Loucy (cell line): Measurements from ENCODE around the gene OSTM1.

Experiments used
- H2AFZ ChIP-seq: fragments of 200-600 bp; sonication (generic); 2 replicates; pipeline ENCODE4 v1.6.0; 2016; ENCODE audit warnings: antibody characterized with exemption, mild to moderate bottlenecking, low read length, moderate library complexity
- H3F3A ChIP-seq: fragments of 200-600 bp; 2 replicates; pipeline ENCODE4 v1.6.0; 2016; ENCODE audit warnings: antibody characterized with exemption, low read depth, mild to moderate bottlenecking
- H3K27me3 ChIP-seq: fragments of 200-600 bp; sonication (generic); 2 replicates; pipeline ENCODE4 v1.6.1; 2014; ENCODE audit warnings: low read length, mild to moderate bottlenecking; ENCODE audit not compliant: insufficient read depth, poor library complexity, severe bottlenecking
- H3K36me3 ChIP-seq: fragments of 200-600 bp; sonication (generic); 2 replicates; pipeline ENCODE4 v1.6.1; 2016; ENCODE audit warnings: low read length; ENCODE audit not compliant: insufficient read depth
- H3K4me1 ChIP-seq: fragments of 200-600 bp; sonication (generic); 2 replicates; pipeline ENCODE4 v1.5.1; 2014; ENCODE audit warnings: low read length, mild to moderate bottlenecking; ENCODE audit not compliant: insufficient read depth, poor library complexity, severe bottlenecking
- H3K4me2 ChIP-seq: fragments of 200-600 bp; sonication (generic); 2 replicates; pipeline ENCODE4 v1.6.0; 2014; ENCODE audit warnings: antibody characterized with exemption, low read length, low read depth, mild to moderate bottlenecking; ENCODE audit not compliant: poor library complexity, severe bottlenecking
- H3K4me3 ChIP-seq: fragments of 200-600 bp; sonication (generic); 2 replicates; pipeline ENCODE4 v1.5.1; 2014; ENCODE audit warnings: low read length, mild to moderate bottlenecking, mixed read lengths; ENCODE audit not compliant: poor library complexity, severe bottlenecking
- H3K79me2 ChIP-seq: fragments of 200-600 bp; sonication (generic); 2 replicates; pipeline ENCODE4 v1.6.1; 2014; ENCODE audit warnings: low read length; ENCODE audit not compliant: insufficient read depth
- H3K9ac ChIP-seq: fragments of 200-600 bp; sonication (generic); 2 replicates; pipeline ENCODE4 v1.6.0; 2014; ENCODE audit warnings: mild to moderate bottlenecking, low read depth, low read length, moderate library complexity; ENCODE audit not compliant: poor library complexity, severe bottlenecking
- H3K9me2 ChIP-seq: fragments of 200-600 bp; sonication (generic); replicated peaks from 2 replicates; pipeline ENCODE4 v1.6.1; 2016; ENCODE audit warnings: low read depth, low read length, mixed read lengths
- H3K9me3 ChIP-seq: fragments of 200-600 bp; sonication (generic); 2 replicates; pipeline ENCODE4 v1.6.1; 2014; ENCODE audit warnings: mild to moderate bottlenecking, antibody characterized with exemption, low read length, low read depth; ENCODE audit not compliant: insufficient read depth
- H4K20me1 ChIP-seq: fragments of 200-600 bp; sonication (generic); 2 replicates; pipeline ENCODE4 v1.6.0; 2014; ENCODE audit warnings: antibody characterized with exemption, low read length, mild to moderate bottlenecking; ENCODE audit not compliant: insufficient read depth, poor library complexity, severe bottlenecking
- CTCF ChIP-seq: fragments of 200-600 bp; sonication (generic); conservative IDR thresholded peaks from 2 replicates; pipeline ENCODE4 v1.5.1; 2014; ENCODE audit warnings: mild to moderate bottlenecking, antibody characterized with exemption, low read length
- EZH2phosphoT487 ChIP-seq: fragments of 200-600 bp; IDR thresholded peaks from 2 replicates; pipeline ENCODE4 v1.6.1; 2018; ENCODE audit warnings: antibody characterized with exemption, mild to moderate bottlenecking, moderate library complexity, borderline replicate concordance

The OSTM1 gene

GRCh38 chr6:108074057-108074358 lies 533 bp downstream of the OSTM1 start:
- Histone ChIP-seq H2AFZ (peak overlapping the region; percentile 93), H3K4me1 (peaks cover 43% of the 10 kb centered on the region), H3K4me2 (peak overlapping the region; percentile 89), H3K9me3 (no peaks in the 10 kb centered on the region), H3K36me3 (no peaks in the 10 kb centered on the region), H3K27me3 (no peaks in the 10 kb centered on the region), H3K4me3 (peak overlapping the region; percentile 96), H3F3A (no peaks in the 10 kb centered on the region), H4K20me1 (peaks cover 2% of the 10 kb centered on the region), H3K9ac (peak overlapping the region; percentile 88), H3K79me2 (peaks cover 20% of the 10 kb centered on the region; the same call in 1 of the 2 replicates), H3K9me2 (no peaks in the 10 kb centered on the region)
- TF ChIP-seq CTCF (no peak), EZH2phosphoT487 (no peak)

DNA sequence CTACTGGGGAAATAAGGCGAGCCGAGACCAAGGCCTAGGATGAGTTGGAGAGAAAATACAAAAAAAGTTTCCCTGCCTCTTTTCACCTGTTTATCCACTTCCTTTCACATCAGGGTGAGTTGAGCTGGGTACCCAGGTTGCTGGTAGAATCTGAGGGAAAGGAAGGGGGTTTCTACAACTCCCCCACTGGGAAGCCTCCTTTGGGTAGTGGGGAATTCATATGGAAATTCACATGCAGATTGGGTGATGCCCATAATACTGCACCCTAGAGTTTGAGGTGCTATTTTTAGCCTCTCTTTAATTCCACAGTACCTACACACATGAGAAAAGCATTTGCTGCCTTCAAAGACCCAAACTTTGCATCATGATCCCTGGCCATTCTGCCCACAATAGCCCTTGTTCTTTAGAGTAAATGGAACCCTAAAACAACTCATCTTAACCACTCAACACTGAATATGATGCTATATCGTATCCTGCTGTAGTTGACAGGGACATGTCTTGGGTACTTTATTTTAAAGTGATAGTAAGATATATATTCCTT lies 2.7 kb downstream of the OSTM1 start:
- H3K9ac ChIP-seq, result no peak overlapping the region
- no peaks in the 10 kb centered on the region for H3K9me2 ChIP-seq
- H3K79me2 ChIP-seq, result peaks cover 20% of the 10 kb centered on the region; the same call in 1 of the 2 replicates
- no peaks in the 10 kb centered on the region for H3K36me3 ChIP-seq
- no peaks in the 10 kb centered on the region for H3F3A ChIP-seq
- H3K9me3 ChIP-seq, result no peaks in the 10 kb centered on the region
- H3K4me3 ChIP-seq, result no peak overlapping the region
- TF ChIP-seq EZH2phosphoT487 (no peak), CTCF (no peak)
- H4K20me1 ChIP-seq, result peaks cover 2% of the 10 kb centered on the region
- peaks cover 53% of the 10 kb centered on the region for H3K4me1 ChIP-seq
- H3K4me2 ChIP-seq, result no peak overlapping the region
- H3K27me3 ChIP-seq, result no peaks in the 10 kb centered on the region
- H2AFZ ChIP-seq, result no peak overlapping the region

GRCh38 chr6:108068618-108069017 lies 5.9 kb downstream of the OSTM1 start:
- Histone ChIP-seq H2AFZ (no peak overlapping the region), H3K27me3 (no peaks in the 10 kb centered on the region), H4K20me1 (no peaks in the 10 kb centered on the region), H3F3A (no peaks in the 10 kb centered on the region), H3K4me1 (peaks cover 31% of the 10 kb centered on the region), H3K9me2 (no peaks in the 10 kb centered on the region), H3K4me3 (no peak overlapping the region), H3K9ac (no peak overlapping the region), H3K4me2 (peak overlapping the region; percentile 50), H3K9me3 (no peaks in the 10 kb centered on the region), H3K36me3 (no peaks in the 10 kb centered on the region), H3K79me2 (peaks cover 7% of the 10 kb centered on the region; the same call in 1 of the 2 replicates)
- TF ChIP-seq CTCF, result no peak
- TF ChIP-seq EZH2phosphoT487, result no peak
